GM12891 (cell line): ENCODE data around the gene XXYLT1.

Source experiments
- POLR2A ChIP-seq: IDR thresholded peaks from 2 replicates; pipeline ENCODE4 v1.6.1; 2011; ENCODE audit warnings: low read depth, low read length, control low read depth
- POLR2AphosphoS5 ChIP-seq: IDR thresholded peaks from 2 replicates; pipeline ENCODE4 v1.6.1; 2011; ENCODE audit warnings: low read depth, low read length, control low read depth

- TF ChIP-seq POLR2A (no peak), POLR2AphosphoS5 (no peak)
Measured at GRCh38 chr3:195069501-195070251, 201.3 kb downstream of the XXYLT1 start.
